Frontal cortex (tissue), 4 donors: Measurements from ENCODE around the gene STAC. TPM values are rescaled to one million over a fixed set of nuclear protein-coding genes. Genes with fewer than 3 reads are reported as not detected.

Source experiments
- DNase-seq, 2 donors: peaks; one replicate each; pipeline ENCODE4 v3.0.0; 2012; ENCODE audit warnings: low spot score in 2 of 2
- FAIRE-seq: peaks from 2 replicates; lab custom pipeline; 2012; peaks lifted over from hg19 to GRCh38; lab: Jason Lieb, UNC
- total RNA-seq: library from RNA; depleted of rRNA; stranded (reverse); fragments of >200 nt; gene quantifications from one replicate; pipeline ENCODE4 v1.2.3, GENCODE V29; 2014
- donor health status: control.
- donor health status: control.
- donor health status: control.

The STAC gene, protein sequence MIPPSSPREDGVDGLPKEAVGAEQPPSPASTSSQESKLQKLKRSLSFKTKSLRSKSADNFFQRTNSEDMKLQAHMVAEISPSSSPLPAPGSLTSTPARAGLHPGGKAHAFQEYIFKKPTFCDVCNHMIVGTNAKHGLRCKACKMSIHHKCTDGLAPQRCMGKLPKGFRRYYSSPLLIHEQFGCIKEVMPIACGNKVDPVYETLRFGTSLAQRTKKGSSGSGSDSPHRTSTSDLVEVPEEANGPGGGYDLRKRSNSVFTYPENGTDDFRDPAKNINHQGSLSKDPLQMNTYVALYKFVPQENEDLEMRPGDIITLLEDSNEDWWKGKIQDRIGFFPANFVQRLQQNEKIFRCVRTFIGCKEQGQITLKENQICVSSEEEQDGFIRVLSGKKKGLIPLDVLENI
- total RNA-seq: 6.5 TPM

DNA sequence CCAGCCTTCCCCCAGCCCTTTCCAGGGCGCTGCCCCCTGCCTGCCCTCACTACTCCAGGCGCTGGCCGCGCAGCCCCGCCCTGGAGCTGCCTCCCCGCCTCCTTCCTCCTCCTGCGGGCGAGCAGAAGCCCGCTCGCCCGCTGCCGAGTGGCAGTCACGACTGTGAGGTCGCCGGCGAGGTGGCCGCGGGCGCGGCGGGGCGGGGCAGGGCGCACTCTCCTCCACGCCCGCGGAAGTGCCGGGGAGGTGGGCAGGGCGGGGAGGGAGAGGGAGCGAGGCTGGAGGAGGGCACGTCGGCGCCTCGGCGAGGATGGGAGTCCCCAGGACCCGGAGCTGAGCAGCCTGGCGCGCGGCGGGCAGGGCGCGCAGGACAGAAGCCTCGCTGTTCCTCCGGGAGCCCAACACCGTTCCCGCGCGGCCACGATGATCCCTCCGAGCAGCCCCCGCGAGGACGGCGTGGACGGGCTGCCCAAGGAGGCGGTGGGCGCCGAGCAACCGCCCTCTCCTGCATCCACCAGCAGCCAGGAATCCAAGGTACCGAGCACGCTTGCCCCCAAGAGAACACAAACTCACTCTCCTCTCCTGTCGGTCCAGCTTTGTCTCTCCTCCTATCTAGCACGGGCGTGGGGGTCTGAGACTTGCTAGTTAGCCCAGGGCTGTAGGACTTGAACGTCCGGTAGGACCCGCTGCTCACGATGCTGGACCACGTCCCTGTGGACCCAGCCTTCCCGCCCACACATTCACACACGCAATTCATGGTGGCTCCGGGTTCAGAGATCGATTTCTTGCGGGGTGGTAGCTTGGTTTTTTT lies at the start of gene STAC:
STAC (plus strand) TSS at position 284 of the 811 bp plus-strand sequence; CDS start at position 424, 140 bp downstream.
- no peak for FAIRE-seq
- DNase-seq: peak in 1 of 2 donors; percentile 36

DNA sequence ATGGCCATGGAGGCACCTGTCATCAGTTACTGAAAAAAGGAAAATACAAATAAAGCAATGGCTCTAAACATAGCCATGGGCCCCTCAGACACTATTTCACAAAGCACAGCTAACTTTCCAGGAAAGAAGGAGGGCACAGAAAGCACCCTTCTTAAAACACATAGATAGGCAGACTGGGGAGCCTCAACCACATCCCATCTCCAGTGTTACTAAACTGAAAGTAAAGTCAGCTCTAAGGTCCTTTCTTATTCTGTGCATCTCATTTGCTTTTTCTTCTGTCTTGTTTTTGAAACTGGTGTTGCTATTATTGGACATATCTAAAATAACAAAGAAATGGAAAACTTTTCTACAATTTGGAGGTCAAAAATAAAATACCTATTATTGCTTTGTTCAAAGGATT lies 48.2 kb upstream of the STAC start:
- FAIRE-seq (no peak), DNase-seq (no peak)

DNA sequence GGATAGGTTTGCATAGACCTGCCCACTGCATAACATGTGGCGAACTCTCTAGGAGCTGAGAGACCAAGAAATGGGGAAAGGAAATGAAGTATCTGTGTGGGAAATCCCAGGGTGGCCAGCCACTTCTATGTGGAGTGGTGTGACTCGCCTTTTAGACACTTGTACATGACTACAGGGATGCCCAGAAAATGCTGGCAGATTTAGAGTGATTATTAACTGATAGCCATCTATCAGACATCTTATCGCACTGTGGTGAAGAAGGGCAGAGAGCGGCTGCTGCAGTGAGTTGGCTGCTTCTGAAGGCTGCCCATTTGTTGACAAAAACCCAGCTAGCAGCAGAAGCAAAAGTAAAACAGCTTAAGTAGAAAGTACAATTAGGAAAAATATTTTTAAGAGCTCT lies 18.1 kb upstream of the STAC start:
- FAIRE-seq: no peak

DNA sequence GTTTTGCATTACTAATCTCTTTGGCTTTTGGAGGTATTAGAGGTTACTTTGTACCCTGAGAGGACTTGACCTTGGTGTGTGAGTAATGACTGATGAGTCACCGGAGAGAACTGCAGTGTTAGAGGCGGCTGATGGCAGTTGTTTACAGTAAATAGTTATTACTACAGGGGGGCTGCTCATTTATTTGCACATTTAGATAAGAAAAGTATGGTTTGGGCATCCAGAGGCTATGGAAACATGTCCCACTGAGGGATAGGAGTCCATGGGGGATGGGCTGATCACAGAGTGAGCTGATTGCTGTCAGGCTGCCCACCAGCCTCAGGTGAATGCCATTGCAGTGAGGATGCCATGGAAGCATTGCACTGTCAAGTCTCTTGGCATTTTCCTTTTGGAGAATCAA lies 17.3 kb upstream of the STAC start:
- DNase-seq (no peak), FAIRE-seq (no peak)

More for the DNA sequence above, 18.1 kb upstream of the STAC start:
- DNase-seq: no peak

DNA sequence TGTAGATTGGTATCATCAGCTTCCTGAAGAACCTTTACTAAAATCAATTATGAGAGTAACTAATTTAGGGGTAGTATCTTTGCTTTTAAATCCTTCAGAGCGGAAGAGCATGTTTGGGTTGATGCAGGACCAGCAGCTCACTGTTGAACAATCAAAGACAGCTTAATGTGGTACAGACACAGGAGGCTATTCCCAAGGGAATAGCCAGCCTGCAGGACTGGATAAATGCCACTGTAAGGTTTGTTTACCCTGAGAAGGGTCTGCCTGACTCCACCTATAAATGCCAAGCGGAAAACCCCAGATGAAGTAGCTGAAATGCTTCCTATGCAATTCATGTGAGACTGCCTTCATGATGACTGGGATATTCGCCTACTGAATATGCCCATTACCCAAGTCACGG lies 16.0 kb upstream of the STAC start:
- DNase-seq (no peak), FAIRE-seq (no peak)

DNA sequence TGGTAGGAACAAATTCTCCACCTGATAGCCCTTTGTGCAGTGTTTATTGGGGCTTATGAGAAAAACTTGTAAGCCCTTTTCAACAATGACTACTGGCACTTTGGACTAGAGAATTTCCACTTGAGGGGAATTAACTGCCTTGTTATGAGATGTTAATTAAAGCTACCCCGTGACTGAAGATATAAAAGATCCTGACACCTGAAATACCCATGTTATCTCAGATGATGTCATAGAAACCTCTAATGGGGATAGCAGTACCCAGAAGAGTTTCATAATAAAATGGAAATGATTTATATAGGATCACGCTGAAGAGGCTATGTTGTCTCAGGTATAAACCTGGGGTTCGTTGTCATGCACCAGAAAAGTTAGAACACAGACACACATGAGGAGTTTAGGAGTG lies 14.5 kb upstream of the STAC start:
- DNase-seq (no peak), FAIRE-seq (no peak)

DNA sequence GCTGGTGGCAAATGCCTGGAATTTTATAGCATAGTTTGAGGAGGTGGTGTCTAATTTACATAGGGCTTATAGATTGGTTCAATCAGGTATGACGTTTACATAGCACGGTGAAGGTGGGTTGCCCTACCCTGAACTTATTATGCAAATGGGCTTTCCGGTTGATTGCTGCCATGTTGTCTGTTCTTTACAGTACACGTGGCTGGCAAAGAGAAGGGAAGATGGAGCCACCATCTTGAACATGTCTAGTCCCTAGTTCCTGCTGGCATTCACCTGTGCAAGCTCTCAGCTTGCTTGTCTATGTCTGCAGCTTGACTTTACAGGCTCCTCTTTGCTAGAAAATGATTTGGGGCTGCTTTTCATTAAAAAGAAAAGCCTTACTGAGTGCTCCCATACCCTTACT lies 14.0 kb upstream of the STAC start:
- DNase-seq (no peak), FAIRE-seq (no peak)

DNA sequence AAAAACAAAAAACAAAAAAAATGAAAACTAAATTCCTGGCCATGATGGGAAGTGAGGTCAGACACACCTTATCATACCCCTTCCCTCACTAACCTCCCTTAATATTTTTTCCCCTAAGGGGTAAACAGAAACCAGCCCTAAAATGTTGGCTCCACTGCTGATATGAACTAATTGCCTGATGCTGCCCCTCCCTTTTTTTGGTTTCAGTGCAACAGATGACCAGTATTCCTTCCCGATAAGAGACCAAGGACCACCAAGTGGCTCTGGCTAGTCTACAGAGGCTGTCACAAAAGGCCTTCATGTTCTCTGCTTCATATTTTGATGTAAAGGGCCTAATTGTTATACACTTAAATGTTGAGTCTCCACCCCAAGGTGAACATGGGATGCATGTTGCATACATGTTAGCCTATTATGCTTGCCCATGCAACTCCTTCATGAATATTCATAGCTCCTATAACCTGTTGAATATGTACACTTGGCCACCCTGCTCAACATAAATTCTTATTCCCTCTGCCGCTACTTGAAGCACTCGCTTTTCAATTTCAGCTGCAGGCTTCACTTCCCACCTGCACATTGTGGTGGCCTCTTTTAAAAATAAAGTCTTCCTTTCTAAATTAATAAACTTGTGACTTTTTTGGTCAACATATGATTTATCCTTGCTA lies 12.3 kb upstream of the STAC start:
- no peak for DNase-seq
- no peak for FAIRE-seq

DNA sequence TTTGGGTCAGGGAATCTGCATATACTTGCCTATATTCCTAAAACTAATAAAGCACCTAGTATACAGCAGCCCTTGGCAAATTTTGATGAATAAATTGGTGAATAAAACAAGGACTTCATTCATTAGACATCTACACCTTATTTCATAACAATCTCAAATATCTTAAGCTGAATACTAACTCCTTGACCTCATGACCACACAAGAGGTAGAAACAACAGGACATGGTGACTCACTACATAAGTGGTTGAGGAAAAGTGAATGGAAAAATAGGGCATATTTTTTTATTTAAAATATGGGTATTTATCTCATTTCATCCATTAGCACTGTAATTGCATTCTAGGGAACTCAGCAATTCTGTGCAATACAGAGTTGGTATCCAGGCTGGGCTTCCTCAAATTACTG lies 7.8 kb upstream of the STAC start:
- no peak for DNase-seq
- FAIRE-seq: no peak

DNA sequence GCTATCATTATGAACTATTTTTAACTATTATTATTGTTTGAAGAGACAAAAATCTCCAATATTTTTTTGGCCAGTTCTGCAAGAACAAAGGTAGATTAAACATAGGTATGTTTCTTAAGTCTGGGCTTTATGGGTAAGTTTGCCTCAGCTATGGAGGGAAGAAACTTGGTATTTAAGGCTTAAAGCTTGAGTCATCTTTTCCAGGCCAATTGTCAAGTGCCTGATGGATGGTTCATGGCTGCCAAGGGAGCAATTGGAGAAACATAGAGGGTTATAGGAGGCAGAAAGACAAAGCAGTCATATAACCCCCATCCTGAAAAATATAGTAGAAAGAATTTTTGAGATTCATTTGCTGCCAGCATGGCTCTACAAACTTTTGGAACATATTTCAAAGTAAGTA lies 7.2 kb upstream of the STAC start:
- no peak for FAIRE-seq
- DNase-seq: no peak

DNA sequence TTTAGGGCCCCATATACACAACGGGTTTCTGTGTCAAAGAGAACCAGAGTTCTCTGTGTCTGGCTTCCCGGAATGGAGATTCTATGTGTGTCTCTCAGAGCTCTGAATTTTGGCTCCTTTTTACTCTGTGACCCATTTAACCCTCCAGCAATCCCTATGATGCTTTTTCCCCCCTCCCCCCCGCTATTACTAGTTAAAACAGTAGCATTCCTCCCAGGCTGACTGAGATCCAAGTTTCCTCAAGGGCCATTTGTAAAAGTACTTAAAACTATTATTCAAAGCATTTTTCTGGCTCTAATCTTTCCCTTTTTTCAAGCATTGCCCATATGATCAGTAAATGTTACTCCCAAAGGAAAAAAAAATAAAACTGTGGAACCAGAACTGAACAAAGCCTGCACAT lies 6.6 kb upstream of the STAC start:
- DNase-seq (no peak), FAIRE-seq (no peak)

DNA sequence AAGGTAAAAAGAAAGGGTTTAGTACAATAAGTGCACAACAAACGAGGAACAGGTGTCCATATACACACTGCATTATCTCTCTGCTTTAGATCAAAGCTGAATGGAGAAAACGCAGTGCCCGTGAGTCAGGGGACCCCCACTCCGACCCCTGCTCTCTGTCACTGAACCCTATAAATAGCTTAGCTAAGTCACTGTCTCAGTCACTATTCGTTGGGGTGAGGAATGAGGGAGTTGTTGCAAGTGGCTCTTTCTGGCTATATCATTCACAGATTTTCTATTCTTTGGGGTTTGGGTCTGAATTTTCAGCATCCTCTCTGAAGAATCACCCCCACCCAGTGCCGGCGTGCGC lies 458 bp upstream of the STAC start:
- FAIRE-seq: no peak
- DNase-seq: no peak

DNA sequence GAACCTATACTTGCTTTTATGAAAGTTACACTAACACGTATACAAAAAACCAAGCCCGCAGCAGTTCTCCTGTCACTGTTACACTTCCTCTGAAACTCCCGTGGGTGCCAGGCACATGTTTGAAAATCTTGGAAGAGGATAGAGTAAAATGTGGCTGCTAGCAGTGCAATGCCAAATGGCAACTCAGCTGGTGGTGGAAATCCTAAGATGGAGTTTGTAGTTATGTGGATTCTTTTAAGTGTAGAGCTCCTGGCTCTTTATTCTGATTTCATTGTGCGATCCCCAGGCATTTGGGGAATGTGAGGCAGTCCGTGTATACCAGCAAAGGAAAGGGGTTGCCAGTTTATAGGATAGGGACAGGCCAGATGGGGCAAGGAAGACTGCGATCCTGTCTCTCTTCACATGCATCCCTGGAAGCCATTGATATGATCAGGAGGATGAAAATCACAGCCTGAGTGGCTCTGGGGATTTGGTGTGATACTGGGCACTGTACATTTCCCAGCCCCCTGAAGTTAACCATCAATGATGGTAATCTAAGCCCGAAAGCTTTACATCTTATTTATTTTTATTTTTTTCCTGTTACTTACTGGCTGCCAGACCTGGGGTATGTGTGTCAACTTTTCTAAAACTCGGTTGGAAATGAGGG lies 1.1 kb downstream of the STAC start:
- no peak for FAIRE-seq
- no peak for DNase-seq

DNA sequence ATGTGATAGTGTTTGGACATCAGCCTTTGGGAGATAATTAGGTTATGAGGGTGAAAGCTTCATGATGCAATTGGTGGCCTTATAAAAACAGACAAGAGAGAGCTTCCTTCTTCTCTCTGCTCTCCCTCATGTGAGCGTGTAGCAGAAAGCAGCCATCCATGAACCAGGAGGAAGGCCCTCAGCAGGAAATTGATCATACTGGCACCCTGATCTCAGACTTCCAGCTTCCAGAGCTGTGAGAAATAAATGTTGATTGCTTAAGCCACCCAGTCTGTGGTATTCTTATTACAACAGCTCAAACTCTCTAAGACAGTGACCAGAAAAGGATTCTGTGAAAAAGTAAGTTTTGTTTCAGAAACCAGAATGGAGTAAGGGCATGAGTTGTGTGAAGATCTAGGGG lies 13.3 kb downstream of the STAC start:
- DNase-seq: no peak
- no peak for FAIRE-seq

DNA sequence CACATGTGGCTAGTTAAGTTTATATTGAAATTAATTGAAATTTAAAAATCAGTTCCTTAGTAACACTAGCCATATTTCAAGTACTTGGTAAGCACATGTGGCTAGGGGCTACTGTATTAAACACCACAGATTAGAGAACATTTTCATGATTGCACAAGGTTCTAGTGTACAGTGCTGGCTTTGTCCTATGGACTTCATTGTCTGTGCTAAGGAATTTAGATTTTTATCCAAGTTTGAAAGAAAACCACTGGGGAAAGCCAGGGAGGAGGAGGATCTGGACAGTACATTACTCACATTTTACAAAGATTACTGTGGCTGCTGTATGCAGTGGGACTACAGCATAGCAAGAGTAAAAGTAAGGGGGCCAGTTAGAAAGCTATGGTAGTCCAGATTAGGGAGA lies 13.9 kb downstream of the STAC start:
- no peak for DNase-seq
- FAIRE-seq: no peak

DNA sequence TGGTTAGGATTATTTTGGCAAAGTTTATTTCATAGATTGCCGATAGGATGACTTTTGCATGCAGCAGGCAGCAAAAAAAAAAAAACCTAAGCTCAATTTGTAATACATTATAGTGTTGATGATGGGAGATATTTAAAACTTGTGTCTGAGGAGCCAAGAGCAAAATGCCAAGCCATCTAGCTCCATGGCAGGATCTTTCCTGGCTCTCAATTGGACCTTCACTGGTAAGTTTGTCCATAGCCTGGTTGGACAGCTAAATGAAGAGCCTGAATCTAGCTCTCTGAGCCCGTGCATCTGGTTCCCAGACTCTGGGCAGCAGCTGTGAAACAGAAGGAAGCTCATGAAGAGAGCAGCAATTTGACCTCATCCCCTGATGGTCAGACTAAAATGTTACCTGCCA lies 17.5 kb downstream of the STAC start:
- FAIRE-seq (no peak), DNase-seq (no peak)

DNA sequence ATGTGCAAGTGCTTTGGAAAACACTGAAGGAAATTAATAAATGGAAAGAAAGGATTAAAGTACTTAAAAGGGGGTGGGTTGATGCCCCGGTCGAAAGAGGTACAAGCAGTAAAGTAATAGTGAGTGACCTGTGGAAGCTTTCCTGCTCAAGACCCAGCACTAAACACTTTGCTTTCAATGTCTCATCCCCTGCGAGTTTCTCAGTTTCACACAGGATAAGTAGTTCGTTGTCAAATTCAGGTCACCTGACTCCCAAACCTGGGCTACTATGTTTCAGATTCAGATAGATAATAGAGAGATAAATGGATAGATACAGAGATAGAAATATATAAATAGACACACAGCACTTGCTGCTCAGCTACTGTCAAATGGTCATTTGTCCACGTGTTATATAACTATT lies 19.6 kb downstream of the STAC start:
- FAIRE-seq: no peak

DNA sequence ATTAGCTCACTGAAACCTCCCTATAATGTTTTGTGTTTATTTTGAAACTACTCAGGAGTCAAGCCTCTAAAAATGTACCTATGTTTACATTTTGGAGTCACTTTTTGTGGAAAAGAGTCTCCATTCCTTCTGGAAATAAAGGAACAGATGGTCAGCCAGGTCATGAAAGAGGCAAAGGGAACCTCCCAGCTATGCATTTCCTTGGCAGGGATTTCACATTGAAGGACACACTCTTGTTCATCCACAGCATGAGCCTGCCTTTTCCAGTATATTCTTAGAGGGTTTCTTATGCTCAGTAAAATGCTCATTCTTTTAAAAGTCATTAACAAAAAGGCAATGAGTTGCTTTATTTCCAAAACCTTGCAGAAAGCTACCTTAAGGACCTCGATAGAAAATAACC lies 20.8 kb downstream of the STAC start:
- FAIRE-seq: no peak
- DNase-seq: no peak

More for the DNA sequence above, 19.6 kb downstream of the STAC start:
- DNase-seq: no peak

DNA sequence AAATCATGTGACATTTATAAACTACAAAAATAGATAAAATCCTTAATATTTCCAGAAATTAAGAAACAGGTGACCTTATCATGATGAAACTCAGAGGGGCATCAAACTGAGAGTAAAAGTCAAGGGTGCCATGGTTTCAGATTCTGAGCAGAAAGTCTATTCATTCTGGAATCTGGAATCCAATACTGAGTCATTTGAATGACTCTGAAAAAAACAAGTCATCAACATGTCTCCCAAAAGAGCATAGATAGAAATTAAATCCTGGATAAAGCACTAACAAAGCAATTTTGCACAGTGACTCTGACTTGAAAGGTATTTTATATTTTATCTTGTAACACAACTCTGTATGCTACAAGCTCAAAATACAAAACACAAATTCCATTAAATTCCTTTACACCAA lies 23.4 kb downstream of the STAC start:
- FAIRE-seq (no peak), DNase-seq (no peak)

DNA sequence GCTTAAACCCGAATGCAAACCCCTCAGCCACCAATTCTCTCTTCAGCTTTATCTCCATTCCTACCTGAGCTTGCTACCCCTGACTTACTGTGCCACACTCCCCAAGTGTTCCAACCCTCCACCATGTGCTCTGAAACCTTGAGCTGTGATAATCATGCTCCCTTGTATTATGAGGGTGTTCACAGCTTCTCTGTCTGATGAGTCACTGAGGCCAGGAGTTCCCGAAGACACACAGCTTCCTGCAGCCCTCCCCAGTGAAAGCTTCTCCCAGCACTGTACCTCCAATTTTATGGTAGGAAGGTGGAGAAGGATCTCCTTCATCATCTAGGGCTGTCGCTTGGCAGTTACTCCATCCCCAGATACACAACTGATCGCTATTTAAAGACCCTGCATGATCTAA lies 24.9 kb downstream of the STAC start:
- DNase-seq (no peak), FAIRE-seq (no peak)
